Tibial artery (tissue), 4 donors: ENCODE measurements around the gene PDX1.
"Not testable (repeated sequence)": the region's sequence is repeated elsewhere in the genome, so short reads cannot be mapped to it uniquely, and the experiment has no call there.

Experiments
- DNase-seq, 2 donors: peaks; one replicate each; pipeline ENCODE4 v3.0.0-alpha.2; 2019
- H3K27ac ChIP-seq, 2 donors: fragments of 200-600 bp; sonication (generic) in 1 of 2; 1 replicate in 1 of 2; 2 replicates in 1 of 2; pipeline ENCODE4 v1.5.1; 2018 to 2019; ENCODE audit warnings: mild to moderate bottlenecking in 1 of 2
- H3K27me3 ChIP-seq, 2 donors: fragments of 200-600 bp; sonication (generic) in 1 of 2; one replicate each; pipeline versions ENCODE4 v1.5.1 to v1.6.0; 2016 to 2019
- H3K36me3 ChIP-seq, 3 donors: fragments of 200-600 bp; sonication (generic) in 2 of 3; one replicate each; pipeline ENCODE4 v1.5.1; 2016 to 2019; ENCODE audit warnings: mild to moderate bottlenecking in 2 of 3
- H3K4me1 ChIP-seq, 4 donors: fragments of 200-600 bp; sonication (generic) in 2 of 4; 1 replicate in 3 of 4; 2 replicates in 1 of 4; pipeline ENCODE4 v1.5.1; 2016 to 2019
- H3K4me3 ChIP-seq, 2 donors: fragments of 200-600 bp; sonication (generic) in 1 of 2; 1 replicate in 1 of 2; 2 replicates in 1 of 2; pipeline ENCODE4 v1.5.1; 2018 to 2019; ENCODE audit warnings: mild to moderate bottlenecking in 2 of 2
- H3K9me3 ChIP-seq, 3 donors: fragments of 200-600 bp; sonication (generic) in 1 of 3; one replicate each; pipeline ENCODE4 v1.5.1; 2016 to 2019
- CTCF ChIP-seq, 2 experiments: fragments of 200-600 bp in 1 of 2; fragments of 450-650 bp in 1 of 2; IDR thresholded peaks; one replicate each; pipeline ENCODE4 v1.5.1; 2017 to 2019; ENCODE audit warnings: antibody characterized with exemption in 2 of 2, mild to moderate bottlenecking in 1 of 2, moderate library complexity in 1 of 2
- intact Hi-C: fragments of 100-400 bp; cut with DNase I; formaldehyde crosslinking; loops from one replicate; pipeline ENCODE4 v1.15.0; 2023; ENCODE audit warnings: low total_unique reads

The PDX1 gene

GRCh38 chr13:27962128-27962841, 42.5 kb downstream of the PDX1 start:
- intact Hi-C loops, result no loop called here
- DNase-seq, result no peak
- H3K27me3 ChIP-seq, result peaks cover 4 to 91% of the 10 kb centered on the region in 2 donors

GRCh38 chr13:27962982-27963381, 43.2 kb downstream of the PDX1 start:
- TF ChIP-seq CTCF (IDR thresholded peaks at IDR 0.05), result no peak
- peaks cover 4 to 91% of the 10 kb centered on the region in 2 donors for H3K27me3 ChIP-seq
- no peak overlapping the region for H3K4me3 ChIP-seq
- no peak for DNase-seq
- H3K36me3 ChIP-seq, result no peaks in the 10 kb centered on the region
- peaks cover 0 to 37% (median 26%) of the 10 kb centered on the region in 4 donors for H3K4me1 ChIP-seq
- H3K9me3 ChIP-seq, result no peaks in the 10 kb centered on the region
- intact Hi-C loops, result no loop called here
- no peak overlapping the region for H3K27ac ChIP-seq

More at GRCh38 chr13:27962128-27962841, 42.5 kb downstream of the PDX1 start:
- H3K9me3 ChIP-seq, result no peaks in the 10 kb centered on the region
- H3K27ac ChIP-seq, result no peak overlapping the region
- no peak overlapping the region for H3K4me3 ChIP-seq
- peaks cover 0 to 30% (median 22%) of the 10 kb centered on the region in 4 donors for H3K4me1 ChIP-seq
- TF ChIP-seq CTCF (IDR thresholded peaks at IDR 0.05), result no peak
- no peaks in the 10 kb centered on the region for H3K36me3 ChIP-seq

GRCh38 chr13:27963491-27963890, 43.7 kb downstream of the PDX1 start:
- peaks cover 4 to 91% of the 10 kb centered on the region in 2 donors for H3K27me3 ChIP-seq

GRCh38 chr13:27964206-27964605, 44.4 kb downstream of the PDX1 start:
- H3K36me3 ChIP-seq, intact Hi-C loops, DNase-seq, H3K4me3 ChIP-seq, H3K27ac ChIP-seq, H3K9me3 ChIP-seq: not testable (repeated sequence)
- Histone ChIP-seq H3K4me1 (peaks cover 0 to 49% (median 38%) of the 10 kb centered on the region in 4 donors), H3K27me3 (peaks cover 4 to 91% of the 10 kb centered on the region in 2 donors)

More at GRCh38 chr13:27963491-27963890, 43.7 kb downstream of the PDX1 start:
- Histone ChIP-seq H3K9me3 (no peaks in the 10 kb centered on the region), H3K4me1 (peaks cover 0 to 42% (median 31%) of the 10 kb centered on the region in 4 donors), H3K4me3 (no peak overlapping the region), H3K36me3 (no peaks in the 10 kb centered on the region), H3K27ac (no peak overlapping the region)
- no peak for DNase-seq
- intact Hi-C loops, result no loop called here
- no peak for TF ChIP-seq CTCF (IDR thresholded peaks at IDR 0.05)

- no peak for DNase-seq
- Histone ChIP-seq H3K4me3 (no peak overlapping the region), H3K36me3 (no peaks in the 10 kb centered on the region), H3K9me3 (no peaks in the 10 kb centered on the region), H3K27ac (no peak overlapping the region), H3K27me3 (peaks cover 0 to 91% of the 10 kb centered on the region in 2 donors), H3K4me1 (peaks cover 0 to 52% (median 37%) of the 10 kb centered on the region in 4 donors)
- intact Hi-C loops, result loop anchor here (5.0 kb wide), 1 partner anchor 133 kb away; no protein-coding TSS in a partner anchor
- no peak for TF ChIP-seq CTCF (IDR thresholded peaks at IDR 0.05)
Measured at GRCh38 chr13:27964741-27965323, 45.0 kb downstream of the PDX1 start.

GRCh38 chr13:27965343-27965739, 45.5 kb downstream of the PDX1 start:
- Histone ChIP-seq H3K27me3 (peaks cover 0 to 91% of the 10 kb centered on the region in 2 donors), H3K4me3 (no peak overlapping the region), H3K4me1 (peaks cover 0 to 52% (median 34%) of the 10 kb centered on the region in 4 donors), H3K36me3 (no peaks in the 10 kb centered on the region), H3K27ac (no peak overlapping the region), H3K9me3 (no peaks in the 10 kb centered on the region)
- intact Hi-C loops, result loop anchor here (5.0 kb wide), 1 partner anchor 133 kb away; no protein-coding TSS in a partner anchor
- no peak for TF ChIP-seq CTCF (IDR thresholded peaks at IDR 0.05)
- no peak for DNase-seq
